Fibroblast of the aortic adventitia (primary cell): ENCODE data around the gene MAPK4. TPM values are rescaled to one million over a fixed set of nuclear protein-coding genes. Genes with fewer than 3 reads are reported as not detected.
"Not testable (repeated sequence)": the region's sequence is repeated elsewhere in the genome, so short reads cannot be mapped to it uniquely, and the experiment has no call there.

ENCODE experiments used
- DNase-seq: peaks from one replicate; pipeline ENCODE4 v3.0.0-alpha.2; 2010; ENCODE audit warnings: low read depth
- H3K4me3 ChIP-seq: 2 replicates; pipeline ENCODE4 v1.5.1; 2011; ENCODE audit warnings: low read depth, mild to moderate bottlenecking, control low read depth, low read length, moderate library complexity
- CTCF ChIP-seq: IDR thresholded peaks from 2 replicates; pipeline ENCODE4 v1.5.1; 2011; ENCODE audit warnings: mild to moderate bottlenecking, low read length, control low read depth, inconsistent platforms; ENCODE audit not compliant: insufficient read depth
- total RNA-seq: library from RNA; depleted of rRNA; stranded (reverse); fragments of >200 nt; gene quantifications from 2 replicates; pipeline ENCODE4 v1.2.3, GENCODE V29; 2012; ENCODE audit warnings: low replicate concordance

Gene MAPK4
- total RNA-seq, 1 donor, result under 0.01 TPM

DNA sequence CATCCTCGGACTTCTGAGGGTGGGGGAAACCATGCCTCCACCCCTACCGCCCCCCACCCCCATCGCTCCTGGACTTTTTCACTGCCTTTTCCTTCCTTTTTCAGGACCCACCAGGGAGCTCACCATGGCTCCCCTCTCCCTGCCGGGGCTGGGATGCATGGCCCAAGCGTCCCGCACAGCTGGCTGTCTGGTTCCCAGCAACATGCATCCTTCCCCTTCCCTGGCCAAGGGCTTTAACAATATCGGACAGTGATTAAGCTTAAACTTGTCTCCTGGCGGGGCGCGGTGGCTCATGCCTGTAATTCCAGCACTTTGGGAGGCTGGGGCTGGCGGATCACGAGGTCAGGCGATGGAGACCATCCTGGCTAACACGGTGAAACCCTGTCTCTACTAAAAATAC lies 215.8 kb downstream of the MAPK4 start:
- no peak for TF ChIP-seq CTCF
- no peak for DNase-seq
- no peak overlapping the region for H3K4me3 ChIP-seq

- DNase-seq, result no peak
- TF ChIP-seq CTCF, result no peak
- H3K4me3 ChIP-seq, result no peak overlapping the region
Observed at GRCh38 chr18:50776383-50776782, 216.5 kb downstream of the MAPK4 start.

GRCh38 chr18:50779021-50779420 lies 219.1 kb downstream of the MAPK4 start:
- H3K4me3 ChIP-seq, DNase-seq: not testable (repeated sequence)

Other genes starting within 250 kb of the MAPK4 start
- gene SKA1, start 185.0 kb upstream of the MAPK4 start, total RNA-seq, result 3.0 and 29.5 TPM in 2 replicates